Muscle of arm (tissue), 12 donors: ENCODE measurements around the gene KCNJ10. TPM values are rescaled to one million over a fixed set of nuclear protein-coding genes. Genes with fewer than 3 reads are reported as not detected.
A peak's percentile ranks its signal among the peaks of the same experiment; 100 is the strongest.

ENCODE experiments used
- DNase-seq: peaks from one replicate; pipeline ENCODE4 v3.0.0-alpha.2; 2013
- polyA plus RNA-seq, 12 donors: library from polyadenylated mRNA; unstranded; fragments of 120-200 nt; gene quantifications; one replicate each; pipeline ENCODE4 v1.2.1, GENCODE V29; 2013; ENCODE audit not compliant: insufficient read length in 12 of 12

The KCNJ10 gene
- polyA plus RNA-seq, 12 donors, result 0.28 to 1.7 (median 0.58) TPM; not detected in 2

GRCh38 chr1:160024195-160024905, 45.6 kb downstream of the KCNJ10 start:
- DNase-seq, result no peak

- DNase-seq, result no peak
Observed at GRCh38 chr1:160022330-160023310, 47.3 kb downstream of the KCNJ10 start.

- DNase-seq, result no peak
Observed at GRCh38 chr1:160021376-160022074, 48.4 kb downstream of the KCNJ10 start.

- no peak for DNase-seq
Observed at GRCh38 chr1:160020196-160020595, 49.8 kb downstream of the KCNJ10 start.

GRCh38 chr1:160018900-160019299, 51.1 kb downstream of the KCNJ10 start:
- DNase-seq, result no peak

GRCh38 chr1:160018347-160018746, 51.6 kb downstream of the KCNJ10 start:
- no peak for DNase-seq

GRCh38 chr1:160017592-160017991, 52.4 kb downstream of the KCNJ10 start:
- no peak for DNase-seq

GRCh38 chr1:160011781-160012180, 58.2 kb downstream of the KCNJ10 start:
- no peak for DNase-seq

GRCh38 chr1:160009801-160010200, 60.2 kb downstream of the KCNJ10 start:
- DNase-seq, result no peak

- DNase-seq, result no peak
Observed at GRCh38 chr1:160009081-160009480, 60.9 kb downstream of the KCNJ10 start.

GRCh38 chr1:160007577-160008200, 62.3 kb downstream of the KCNJ10 start:
- peak; percentile 41 for DNase-seq

GRCh38 chr1:160006312-160006940, 63.5 kb downstream of the KCNJ10 start:
- peak; percentile 33 for DNase-seq

- no peak for DNase-seq
Observed at GRCh38 chr1:160005070-160005469, 64.9 kb downstream of the KCNJ10 start.

GRCh38 chr1:160004425-160004824, 65.5 kb downstream of the KCNJ10 start:
- DNase-seq, result no peak

- DNase-seq, result no peak
Observed at GRCh38 chr1:160004001-160004400, 66.0 kb downstream of the KCNJ10 start.

- DNase-seq, result no peak
Observed at GRCh38 chr1:160001440-160001839, 68.5 kb downstream of the KCNJ10 start.

GRCh38 chr1:159999204-159999603, 70.8 kb downstream of the KCNJ10 start:
- no peak for DNase-seq

- no peak for DNase-seq
Observed at GRCh38 chr1:159996653-159997052, 73.3 kb downstream of the KCNJ10 start.

GRCh38 chr1:159994896-159995295, 75.1 kb downstream of the KCNJ10 start:
- DNase-seq, result no peak

GRCh38 chr1:159993911-159994310, 76.0 kb downstream of the KCNJ10 start:
- DNase-seq, result no peak

GRCh38 chr1:159992161-159992560, 77.8 kb downstream of the KCNJ10 start:
- no peak for DNase-seq
